Activated CD8-positive, alpha-beta memory T cell treated with anti-CD3 and anti-CD28 coated beads, Interleukin-2, amount 10 ng/mL, durations not matched to agents 7 days and 5 days (primary cell): ENCODE results near the gene NADK. TPM values are rescaled to one million over a fixed set of nuclear protein-coding genes. Genes with fewer than 3 reads are reported as not detected.

Experiments
- ATAC-seq: fragments of 150-1000 bp; cut with Tn5 transposase; one replicate; pipeline ENCODE4 v1.10.0; 2021; ENCODE audit warnings: moderate library complexity
- CTCF ChIA-PET: fragments of 350-600 bp; sonication (Branson Sonifier 250); formaldehyde crosslinking; loops from one replicate; lab custom pipeline; 2021; ENCODE audit warnings: antibody characterized with exemption; lab: Charles Lee
- DNase-seq: peaks from one replicate; pipeline ENCODE4 v3.0.0-alpha.2; 2020
- H3K27ac Mint-ChIP-seq: one replicate; pipeline ENCODE4 v1.8.0; 2021; ENCODE audit warnings: mild to moderate bottlenecking, mixed read lengths
- H3K27me3 Mint-ChIP-seq: one replicate; pipeline ENCODE4 v1.8.0; 2021; ENCODE audit warnings: mixed read lengths
- H3K36me3 Mint-ChIP-seq: one replicate; pipeline ENCODE4 v1.8.0; 2021; ENCODE audit warnings: mild to moderate bottlenecking, mixed read lengths
- H3K4me1 Mint-ChIP-seq: one replicate; pipeline ENCODE4 v1.8.0; 2021; ENCODE audit warnings: mixed read lengths
- H3K4me3 Mint-ChIP-seq: one replicate; pipeline ENCODE4 v1.8.0; 2021; ENCODE audit warnings: mild to moderate bottlenecking, moderate library complexity, mixed read lengths
- H3K9me3 Mint-ChIP-seq: one replicate; pipeline ENCODE4 v1.8.0; 2022; ENCODE audit warnings: low read depth, mixed read lengths
- total RNA-seq, 2 experiments: library from RNA; stranded (reverse); gene quantifications; one replicate each; pipeline ENCODE4 v1.2.3, GENCODE V29; 2021

The NADK gene
- total RNA-seq, result 100 to 1,000 TPM in 1 of 2 experiments, 10 to 100 TPM in 1; 97.9 to 100 TPM

- H3K4me1 Mint-ChIP-seq, result peaks cover 67% of the 10 kb centered on the region
- CTCF ChIA-PET, result interaction anchor here (0.6 to 2.7 kb wide), 4 partner anchors 12 to 131 kb away, joined by 3 to 27 read pairs (median 16); no protein-coding TSS in a partner anchor
- H3K36me3 Mint-ChIP-seq, result peaks cover 6% of the 10 kb centered on the region
- no peaks in the 10 kb centered on the region for H3K9me3 Mint-ChIP-seq
- peak within 1 kb of the TSS; percentile 79 for H3K4me3 Mint-ChIP-seq
- DNase-seq (peak; percentile 75), ATAC-seq (peak; percentile 71)
- no peaks in the 10 kb centered on the region for H3K27me3 Mint-ChIP-seq
- peak within 1 kb of the TSS; percentile 98 for H3K27ac Mint-ChIP-seq
Observed at GRCh38 chr1:1777950-1778662, at the start of gene NADK. TSS of gene NADK (minus strand) at chr1:1778470. CDS start at chr1:1765406, 13,064 bp downstream.

GRCh38 chr1:1827089-1827848 lies 49.0 kb upstream of the NADK start:
- DNase-seq (no peak), ATAC-seq (no peak)
- no peak overlapping the region for H3K4me3 Mint-ChIP-seq
- peaks cover 57% of the 10 kb centered on the region for H3K4me1 Mint-ChIP-seq
- H3K9me3 Mint-ChIP-seq, result no peaks in the 10 kb centered on the region
- H3K27ac Mint-ChIP-seq, result no peak overlapping the region
- no peaks in the 10 kb centered on the region for H3K27me3 Mint-ChIP-seq
- CTCF ChIA-PET, result interaction anchor here (1.1 to 1.8 kb wide), 5 partner anchors 9 to 78 kb away, joined by 3 to 7 read pairs (median 3); no protein-coding TSS in a partner anchor
- peaks cover 30% of the 10 kb centered on the region for H3K36me3 Mint-ChIP-seq

- peaks cover 57% of the 10 kb centered on the region for H3K4me1 Mint-ChIP-seq
- ATAC-seq (no peak), DNase-seq (no peak)
- peaks cover 28% of the 10 kb centered on the region for H3K36me3 Mint-ChIP-seq
- no peak overlapping the region for H3K27ac Mint-ChIP-seq
- H3K9me3 Mint-ChIP-seq, result no peaks in the 10 kb centered on the region
- H3K27me3 Mint-ChIP-seq, result no peaks in the 10 kb centered on the region
- CTCF ChIA-PET, result interaction anchor here (1.1 to 1.8 kb wide), 4 partner anchors 9 to 79 kb away, joined by 3 to 7 read pairs (median 4); no protein-coding TSS in a partner anchor
- no peak overlapping the region for H3K4me3 Mint-ChIP-seq
Observed at GRCh38 chr1:1826356-1827088, 48.3 kb upstream of the NADK start.

GRCh38 chr1:1825217-1825616 lies 46.9 kb upstream of the NADK start:
- CTCF ChIA-PET, result no interaction called here
- Mint-ChIP-seq H3K36me3 (peaks cover 31% of the 10 kb centered on the region), H3K4me1 (peaks cover 54% of the 10 kb centered on the region), H3K9me3 (no peaks in the 10 kb centered on the region), H3K27ac (peak overlapping the region; percentile 60), H3K27me3 (no peaks in the 10 kb centered on the region), H3K4me3 (no peak overlapping the region)
- ATAC-seq, result no peak
- DNase-seq, result no peak

GRCh38 chr1:1819762-1820161 lies 41.5 kb upstream of the NADK start:
- Mint-ChIP-seq H3K27me3 (no peaks in the 10 kb centered on the region), H3K9me3 (no peaks in the 10 kb centered on the region), H3K4me3 (no peak overlapping the region), H3K36me3 (peaks cover 35% of the 10 kb centered on the region), H3K4me1 (peaks cover 14% of the 10 kb centered on the region), H3K27ac (no peak overlapping the region)
- no peak for DNase-seq
- CTCF ChIA-PET, result interaction anchor here (0.8 kb wide), 1 partner anchor 17 kb away, joined by 3 read pairs; no protein-coding TSS in a partner anchor
- no peak for ATAC-seq

- no peak overlapping the region for H3K4me3 Mint-ChIP-seq
- CTCF ChIA-PET, result no interaction called here
- ATAC-seq, result no peak
- H3K9me3 Mint-ChIP-seq, result no peaks in the 10 kb centered on the region
- DNase-seq, result no peak
- no peaks in the 10 kb centered on the region for H3K27me3 Mint-ChIP-seq
- H3K4me1 Mint-ChIP-seq, result no peaks in the 10 kb centered on the region
- H3K36me3 Mint-ChIP-seq, result peaks cover 34% of the 10 kb centered on the region
- H3K27ac Mint-ChIP-seq, result no peak overlapping the region
Observed at GRCh38 chr1:1817221-1817620, 39.0 kb upstream of the NADK start.

GRCh38 chr1:1815606-1816281 lies 37.5 kb upstream of the NADK start:
- CTCF ChIA-PET, result no interaction called here
- H3K4me1 Mint-ChIP-seq, result no peaks in the 10 kb centered on the region
- no peaks in the 10 kb centered on the region for H3K27me3 Mint-ChIP-seq
- no peak overlapping the region for H3K4me3 Mint-ChIP-seq
- no peaks in the 10 kb centered on the region for H3K9me3 Mint-ChIP-seq
- peaks cover 35% of the 10 kb centered on the region for H3K36me3 Mint-ChIP-seq
- no peak for DNase-seq
- no peak for ATAC-seq
- peak overlapping the region; percentile 16 for H3K27ac Mint-ChIP-seq

GRCh38 chr1:1809489-1809888 lies 31.2 kb upstream of the NADK start:
- peaks cover 27% of the 10 kb centered on the region for H3K36me3 Mint-ChIP-seq
- no peak for ATAC-seq

GRCh38 chr1:1808206-1808605 lies 29.9 kb upstream of the NADK start:
- CTCF ChIA-PET, result interaction anchor here (1.0 to 1.2 kb wide), 2 partner anchors 93 to 98 kb away, joined by 3 to 4 read pairs; no protein-coding TSS in a partner anchor
- Mint-ChIP-seq H3K4me3 (no peak overlapping the region), H3K27ac (no peak overlapping the region), H3K4me1 (peaks cover 3% of the 10 kb centered on the region), H3K27me3 (no peaks in the 10 kb centered on the region), H3K9me3 (no peaks in the 10 kb centered on the region), H3K36me3 (peaks cover 26% of the 10 kb centered on the region)
- ATAC-seq, result no peak
- DNase-seq, result no peak

More at GRCh38 chr1:1809489-1809888, 31.2 kb upstream of the NADK start:
- Mint-ChIP-seq H3K9me3 (no peaks in the 10 kb centered on the region), H3K27me3 (no peaks in the 10 kb centered on the region), H3K4me1 (peaks cover 3% of the 10 kb centered on the region), H3K4me3 (no peak overlapping the region), H3K27ac (no peak overlapping the region)
- DNase-seq, result no peak
- CTCF ChIA-PET, result no interaction called here

GRCh38 chr1:1806890-1807289 lies 28.6 kb upstream of the NADK start:
- no peaks in the 10 kb centered on the region for H3K9me3 Mint-ChIP-seq
- CTCF ChIA-PET, result no interaction called here
- peaks cover 5% of the 10 kb centered on the region for H3K4me1 Mint-ChIP-seq
- ATAC-seq (no peak), DNase-seq (no peak)
- H3K27me3 Mint-ChIP-seq, result no peaks in the 10 kb centered on the region
- no peak overlapping the region for H3K27ac Mint-ChIP-seq
- H3K4me3 Mint-ChIP-seq, result no peak overlapping the region
- peaks cover 29% of the 10 kb centered on the region for H3K36me3 Mint-ChIP-seq

GRCh38 chr1:1804301-1804700 lies 26.0 kb upstream of the NADK start:
- no peaks in the 10 kb centered on the region for H3K9me3 Mint-ChIP-seq
- H3K4me1 Mint-ChIP-seq, result peaks cover 18% of the 10 kb centered on the region
- CTCF ChIA-PET, result interaction anchor here (1.2 kb wide), 1 partner anchor 19 kb away, joined by 4 read pairs; no protein-coding TSS in a partner anchor
- no peaks in the 10 kb centered on the region for H3K27me3 Mint-ChIP-seq
- DNase-seq, result no peak
- no peak overlapping the region for H3K27ac Mint-ChIP-seq
- no peak overlapping the region for H3K4me3 Mint-ChIP-seq
- peaks cover 39% of the 10 kb centered on the region for H3K36me3 Mint-ChIP-seq
- no peak for ATAC-seq

GRCh38 chr1:1802871-1803270 lies 24.6 kb upstream of the NADK start:
- no peak overlapping the region for H3K27ac Mint-ChIP-seq

More at GRCh38 chr1:1802871-1803270, 24.6 kb upstream of the NADK start:
- ATAC-seq, result no peak
- DNase-seq, result no peak
- CTCF ChIA-PET, result no interaction called here
- Mint-ChIP-seq H3K4me3 (no peak overlapping the region), H3K27me3 (no peaks in the 10 kb centered on the region), H3K9me3 (no peaks in the 10 kb centered on the region), H3K4me1 (peaks cover 21% of the 10 kb centered on the region), H3K36me3 (peaks cover 40% of the 10 kb centered on the region)
